BLaER1 (cell line): Measurements from ENCODE around the gene GRM5.
"Not testable (repeated sequence)": the region's sequence is repeated elsewhere in the genome, so short reads cannot be mapped to it uniquely, and the experiment has no call there.

Experiments used
- H3K27ac ChIP-seq: shearing (Covaris generic); formaldehyde crosslinking; 2 replicates; pipeline ENCODE4 v1.8.1; 2022
- H3K27me3 ChIP-seq: shearing (Covaris generic); formaldehyde crosslinking; 2 replicates; pipeline ENCODE4 v1.8.1; 2022
- H3K36me3 ChIP-seq: shearing (Covaris generic); formaldehyde crosslinking; 2 replicates; pipeline ENCODE4 v1.8.1; 2022
- H3K4me1 ChIP-seq: shearing (Covaris generic); formaldehyde crosslinking; 2 replicates; pipeline ENCODE4 v1.8.1; 2022
- H3K4me2 ChIP-seq: shearing (Covaris generic); formaldehyde crosslinking; 2 replicates; pipeline ENCODE4 v1.8.1; 2022
- H3K4me3 ChIP-seq: shearing (Covaris generic); formaldehyde crosslinking; 2 replicates; pipeline ENCODE4 v1.8.1; 2022
- H3K9ac ChIP-seq: shearing (Covaris generic); formaldehyde crosslinking; 2 replicates; pipeline ENCODE4 v1.8.1; 2022
- H3K9me3 ChIP-seq: shearing (Covaris generic); formaldehyde crosslinking; 2 replicates; pipeline ENCODE4 v1.8.1; 2022
- H4K20me1 ChIP-seq: shearing (Covaris generic); formaldehyde crosslinking; 2 replicates; pipeline ENCODE4 v1.8.1; 2022
- Cebpa-rat ChIP-seq: shearing (Covaris generic); IDR thresholded peaks from 2 replicates; pipeline ENCODE4 v1.8.1; 2022

The GRM5 gene

GRCh38 chr11:88544656-88545280, 521.0 kb downstream of the GRM5 start:
- H3K4me2 ChIP-seq = no peak overlapping the region

DNA sequence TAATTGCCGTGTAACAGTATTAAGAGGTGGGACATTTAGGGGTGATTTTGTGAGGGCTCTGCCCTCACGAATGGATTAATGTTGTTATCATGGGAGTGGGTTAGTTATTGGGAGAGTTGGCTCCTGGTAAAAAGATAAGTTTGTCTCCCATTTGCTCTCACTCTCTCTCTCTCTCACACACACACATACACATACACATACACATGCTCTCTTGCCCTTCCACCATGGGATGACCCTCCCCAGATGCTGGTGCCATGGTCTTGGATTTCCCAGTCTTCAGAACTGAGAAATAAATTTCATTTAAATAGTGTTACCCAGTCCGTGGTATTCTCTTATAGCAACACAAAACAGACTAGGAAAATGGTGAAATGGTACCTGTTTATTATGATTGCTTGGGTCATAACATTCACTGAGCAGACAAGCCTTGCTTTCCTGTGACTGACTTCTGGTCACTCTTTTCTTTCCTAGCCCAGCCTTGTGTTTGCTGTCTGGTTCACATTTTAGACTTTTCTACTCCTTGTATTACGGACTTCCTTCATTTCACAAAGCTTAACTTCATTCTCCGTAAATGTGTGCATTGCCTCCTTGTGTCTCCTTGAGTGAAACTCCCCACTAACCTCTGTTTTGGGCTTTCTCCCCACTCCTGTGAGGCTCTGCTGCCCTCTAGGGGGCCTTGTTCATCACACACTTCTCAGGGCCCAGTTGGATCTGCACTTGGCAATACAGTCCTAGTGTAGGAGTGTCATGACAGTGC, 521.7 kb downstream of the GRM5 start:
- Histone ChIP-seq H3K9me3 (no peaks in the 10 kb centered on the region), H3K9ac (no peak overlapping the region), H3K4me1 (no peaks in the 10 kb centered on the region), H3K4me2 (no peak overlapping the region), H3K4me3 (no peak overlapping the region), H4K20me1 (no peaks in the 10 kb centered on the region), H3K27ac (no peak overlapping the region), H3K36me3 (no peaks in the 10 kb centered on the region), H3K27me3 (no peaks in the 10 kb centered on the region)
- no peak for TF ChIP-seq Cebpa-rat

More at GRCh38 chr11:88544656-88545280, 521.0 kb downstream of the GRM5 start:
- no peak for TF ChIP-seq Cebpa-rat
- no peaks in the 10 kb centered on the region for H4K20me1 ChIP-seq
- no peaks in the 10 kb centered on the region for H3K4me1 ChIP-seq
- no peaks in the 10 kb centered on the region for H3K27me3 ChIP-seq
- no peaks in the 10 kb centered on the region for H3K9me3 ChIP-seq
- H3K9ac ChIP-seq = no peak overlapping the region
- H3K4me3 ChIP-seq = no peak overlapping the region
- H3K36me3 ChIP-seq = no peaks in the 10 kb centered on the region
- no peak overlapping the region for H3K27ac ChIP-seq

DNA sequence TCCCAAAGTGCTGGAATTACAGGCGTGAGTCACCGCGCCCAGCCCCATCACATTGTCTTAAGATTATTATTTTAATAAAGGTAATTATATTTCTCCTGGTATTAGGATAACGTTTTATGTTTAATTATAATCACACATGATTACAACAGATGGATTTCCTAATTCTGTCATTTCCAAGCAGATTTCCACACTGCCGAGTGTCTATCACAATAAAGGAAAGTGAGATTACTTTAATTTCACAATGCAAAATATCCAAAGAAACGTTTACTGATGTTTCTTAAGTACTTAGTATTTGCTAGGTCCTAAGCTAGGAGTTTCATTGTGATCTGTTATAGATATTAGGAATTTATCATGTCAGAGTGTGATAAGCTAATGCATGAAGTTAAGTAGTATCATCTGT, 524.8 kb downstream of the GRM5 start:
- Histone ChIP-seq H3K4me1 (no peaks in the 10 kb centered on the region), H3K9me3 (no peaks in the 10 kb centered on the region), H3K27ac (no peak overlapping the region), H3K9ac (no peak overlapping the region), H3K36me3 (no peaks in the 10 kb centered on the region), H4K20me1 (no peaks in the 10 kb centered on the region), H3K27me3 (no peaks in the 10 kb centered on the region), H3K4me2 (no peak overlapping the region), H3K4me3 (no peak overlapping the region)
- no peak for TF ChIP-seq Cebpa-rat

- Histone ChIP-seq H4K20me1 (no peaks in the 10 kb centered on the region), H3K4me3 (no peak overlapping the region), H3K36me3 (no peaks in the 10 kb centered on the region), H3K27me3 (no peaks in the 10 kb centered on the region), H3K9me3 (no peaks in the 10 kb centered on the region), H3K4me2 (no peak overlapping the region), H3K4me1 (no peaks in the 10 kb centered on the region), H3K9ac (no peak overlapping the region), H3K27ac (no peak overlapping the region)
- TF ChIP-seq Cebpa-rat = no peak
Measured at GRCh38 chr11:88538098-88538497, 527.7 kb downstream of the GRM5 start.

- no peak for TF ChIP-seq Cebpa-rat
- Histone ChIP-seq H4K20me1 (no peaks in the 10 kb centered on the region), H3K27ac (no peak overlapping the region), H3K9me3 (no peaks in the 10 kb centered on the region), H3K36me3 (no peaks in the 10 kb centered on the region), H3K4me1 (no peaks in the 10 kb centered on the region), H3K27me3 (no peaks in the 10 kb centered on the region), H3K4me3 (no peak overlapping the region), H3K9ac (no peak overlapping the region), H3K4me2 (no peak overlapping the region)
Measured at GRCh38 chr11:88537613-88538012, 528.2 kb downstream of the GRM5 start.

DNA sequence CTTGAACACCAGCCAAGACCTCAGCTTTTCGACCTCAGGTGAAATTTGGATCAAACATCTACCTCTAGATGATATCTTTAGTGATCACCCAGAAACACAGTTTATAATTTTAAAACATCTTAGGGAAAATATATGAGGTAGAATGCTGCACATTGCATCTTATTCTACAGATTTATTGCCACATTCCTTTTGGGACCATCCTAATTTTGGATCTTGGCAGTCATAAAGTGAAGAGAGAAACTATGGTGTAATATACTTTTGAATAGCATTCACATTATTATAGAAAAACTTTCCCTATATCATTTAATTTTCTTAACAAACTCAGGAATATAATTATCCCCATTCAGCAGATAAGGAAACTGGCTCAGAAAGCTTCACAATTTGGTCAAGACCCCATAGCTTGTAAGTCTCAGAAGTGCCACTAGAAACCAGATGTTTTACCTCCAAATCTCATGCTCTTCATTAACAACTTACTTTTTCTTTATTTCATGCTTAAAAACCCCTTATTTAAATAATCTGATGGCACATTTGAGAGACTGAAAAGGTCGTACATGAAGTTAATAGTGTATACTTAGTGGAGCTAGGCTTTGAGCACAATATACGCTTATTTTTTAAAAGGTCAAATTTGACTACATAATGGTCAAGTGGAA, 529.0 kb downstream of the GRM5 start:
- H3K27ac ChIP-seq = no peak overlapping the region
- no peak overlapping the region for H3K9ac ChIP-seq
- H4K20me1 ChIP-seq = no peaks in the 10 kb centered on the region
- H3K4me1 ChIP-seq = no peaks in the 10 kb centered on the region
- TF ChIP-seq Cebpa-rat = no peak
- no peaks in the 10 kb centered on the region for H3K27me3 ChIP-seq
- H3K4me3 ChIP-seq = no peak overlapping the region
- no peak overlapping the region for H3K4me2 ChIP-seq
- no peaks in the 10 kb centered on the region for H3K9me3 ChIP-seq
- H3K36me3 ChIP-seq = no peaks in the 10 kb centered on the region

DNA sequence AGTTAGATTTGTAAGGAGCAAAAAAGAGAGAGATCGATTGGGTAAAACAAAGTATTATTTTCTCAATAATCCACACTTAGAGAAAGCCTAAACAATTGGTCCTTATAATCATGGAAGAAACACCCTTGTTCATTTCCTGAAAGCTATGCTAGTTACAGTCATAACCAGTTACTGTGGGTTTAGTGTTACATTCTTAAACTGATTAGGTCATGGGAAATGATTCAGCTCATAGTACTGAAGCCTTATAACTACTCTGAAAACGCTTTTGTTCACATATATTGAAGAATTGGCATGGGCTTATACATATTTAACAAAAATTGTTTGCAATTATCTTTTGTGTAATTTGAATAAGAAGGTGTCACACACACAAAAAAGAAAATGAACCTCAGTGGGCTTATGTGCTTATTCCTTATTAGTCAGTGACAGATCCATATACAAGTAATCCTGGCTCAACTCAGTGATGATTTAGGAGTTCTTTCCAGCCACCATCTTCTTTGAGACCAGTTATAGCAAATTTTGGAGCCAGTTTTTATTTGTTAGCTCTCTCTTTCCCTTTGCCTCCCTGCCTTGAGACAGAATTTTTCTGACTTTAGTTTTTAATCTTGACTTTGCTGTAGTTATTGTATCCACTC, 529.8 kb downstream of the GRM5 start:
- TF ChIP-seq Cebpa-rat = no peak
- H3K9ac ChIP-seq = no peak overlapping the region
- no peak overlapping the region for H3K4me2 ChIP-seq
- no peaks in the 10 kb centered on the region for H4K20me1 ChIP-seq
- no peaks in the 10 kb centered on the region for H3K4me1 ChIP-seq
- no peaks in the 10 kb centered on the region for H3K27me3 ChIP-seq
- no peak overlapping the region for H3K4me3 ChIP-seq
- no peaks in the 10 kb centered on the region for H3K9me3 ChIP-seq
- no peaks in the 10 kb centered on the region for H3K36me3 ChIP-seq
- H3K27ac ChIP-seq = no peak overlapping the region

GRCh38 chr11:88535266-88535665, 530.5 kb downstream of the GRM5 start:
- H3K9me3 ChIP-seq = no peaks in the 10 kb centered on the region
- H3K4me2 ChIP-seq = no peak overlapping the region
- H3K36me3 ChIP-seq = no peaks in the 10 kb centered on the region
- H3K27ac ChIP-seq = no peak overlapping the region
- H3K4me3 ChIP-seq = no peak overlapping the region
- no peaks in the 10 kb centered on the region for H3K27me3 ChIP-seq
- H4K20me1 ChIP-seq = no peaks in the 10 kb centered on the region
- TF ChIP-seq Cebpa-rat = no peak
- H3K9ac ChIP-seq = no peak overlapping the region
- no peaks in the 10 kb centered on the region for H3K4me1 ChIP-seq

GRCh38 chr11:88534706-88535105, 531.1 kb downstream of the GRM5 start:
- H3K36me3 ChIP-seq, H3K9me3 ChIP-seq, H3K4me3 ChIP-seq, H4K20me1 ChIP-seq, H3K27ac ChIP-seq, H3K27me3 ChIP-seq, H3K4me1 ChIP-seq, H3K4me2 ChIP-seq, H3K9ac ChIP-seq: not testable (repeated sequence)

DNA sequence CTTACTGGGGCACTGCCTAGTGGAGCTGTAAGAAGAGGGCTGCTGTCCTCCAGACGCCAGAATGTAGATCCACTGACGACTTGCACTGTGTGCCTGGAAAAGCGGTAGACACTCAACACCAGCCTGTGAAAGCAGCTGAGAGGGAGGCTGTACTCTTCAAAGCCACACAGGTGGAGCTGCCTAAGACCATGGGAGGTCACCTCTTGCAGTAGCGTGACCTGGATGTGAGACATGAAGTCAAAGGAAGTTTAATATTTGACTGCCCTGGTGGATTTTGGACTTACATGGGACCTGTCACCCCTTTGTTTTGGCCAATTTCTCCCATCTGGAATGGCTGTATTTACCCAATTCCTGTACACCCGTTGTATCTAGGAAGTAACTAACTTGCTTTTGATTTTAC, 531.6 kb downstream of the GRM5 start:
- no peaks in the 10 kb centered on the region for H4K20me1 ChIP-seq
- no peaks in the 10 kb centered on the region for H3K9me3 ChIP-seq
- no peak overlapping the region for H3K9ac ChIP-seq
- H3K4me1 ChIP-seq = no peaks in the 10 kb centered on the region
- H3K27ac ChIP-seq = no peak overlapping the region
- TF ChIP-seq Cebpa-rat = no peak
- no peak overlapping the region for H3K4me3 ChIP-seq
- H3K36me3 ChIP-seq = no peaks in the 10 kb centered on the region
- H3K27me3 ChIP-seq = no peaks in the 10 kb centered on the region
- no peak overlapping the region for H3K4me2 ChIP-seq
